Activated CD4-positive, alpha-beta memory T cell treated with anti-CD3 and anti-CD28 coated beads, Interleukin-2, amount 10 ng/mL, durations not matched to agents 7 days and 5 days (primary cell): ENCODE data around the gene CIRBP. TPM values are rescaled to one million over a fixed set of nuclear protein-coding genes. Genes with fewer than 3 reads are reported as not detected.

Source experiments
- CTCF ChIA-PET: fragments of 350-600 bp; sonication (Branson Sonifier 250); formaldehyde crosslinking; loops from one replicate; lab custom pipeline; 2021; ENCODE audit warnings: antibody characterized with exemption, inconsistent platforms; lab: Charles Lee
- POLR2A ChIA-PET: fragments of 350-600 bp; sonication (Branson Sonifier 250); formaldehyde crosslinking; loops from one replicate; lab custom pipeline; 2021; ENCODE audit warnings: antibody characterized with exemption; lab: Charles Lee
- DNase-seq: peaks from one replicate; pipeline ENCODE4 v3.0.0-alpha.2; 2020
- H3K27ac Mint-ChIP-seq: one replicate; pipeline ENCODE4 v1.8.0; 2021; ENCODE audit warnings: mild to moderate bottlenecking, mixed read lengths
- H3K27me3 Mint-ChIP-seq: one replicate; pipeline ENCODE4 v1.8.0; 2021; ENCODE audit warnings: mixed read lengths
- H3K36me3 Mint-ChIP-seq: one replicate; pipeline ENCODE4 v1.8.0; 2021; ENCODE audit warnings: low read depth, mixed read lengths
- H3K4me1 Mint-ChIP-seq: one replicate; pipeline ENCODE4 v1.8.0; 2021; ENCODE audit warnings: mixed read lengths
- H3K4me3 Mint-ChIP-seq: one replicate; pipeline ENCODE4 v1.8.0; 2021; ENCODE audit warnings: mild to moderate bottlenecking, mixed read lengths
- H3K9me3 Mint-ChIP-seq: one replicate; pipeline ENCODE4 v1.8.0; 2021; ENCODE audit warnings: mixed read lengths
- total RNA-seq, 2 experiments: library from RNA; stranded (reverse); gene quantifications; one replicate each; pipeline ENCODE4 v1.2.3, GENCODE V29; 2021

The CIRBP gene
- total RNA-seq, 2 experiments from 2014 or later, result 203 to 204 TPM

GRCh38 chr19:1226522-1227303 is 42.4 kb upstream of the CIRBP start:
- ChIA-PET CTCF (no interaction called here), POLR2A (interaction anchor here (1.3 kb wide), 1 partner anchor 9 kb away, joined by 3 read pairs; no protein-coding TSS in a partner anchor)
- Mint-ChIP-seq H3K9me3 (no peaks in the 10 kb centered on the region), H3K27ac (no peak overlapping the region), H3K4me1 (no peaks in the 10 kb centered on the region), H3K4me3 (no peak overlapping the region), H3K36me3 (peaks cover 4% of the 10 kb centered on the region), H3K27me3 (no peaks in the 10 kb centered on the region)
- DNase-seq, result no peak

GRCh38 chr19:1227304-1228054 is 41.7 kb upstream of the CIRBP start:
- Mint-ChIP-seq H3K36me3 (peaks cover 4% of the 10 kb centered on the region), H3K27me3 (no peaks in the 10 kb centered on the region), H3K27ac (no peak overlapping the region), H3K4me3 (no peak overlapping the region), H3K9me3 (no peaks in the 10 kb centered on the region), H3K4me1 (no peaks in the 10 kb centered on the region)
- no peak for DNase-seq
- ChIA-PET POLR2A (no interaction called here), CTCF (no interaction called here)

DNA sequence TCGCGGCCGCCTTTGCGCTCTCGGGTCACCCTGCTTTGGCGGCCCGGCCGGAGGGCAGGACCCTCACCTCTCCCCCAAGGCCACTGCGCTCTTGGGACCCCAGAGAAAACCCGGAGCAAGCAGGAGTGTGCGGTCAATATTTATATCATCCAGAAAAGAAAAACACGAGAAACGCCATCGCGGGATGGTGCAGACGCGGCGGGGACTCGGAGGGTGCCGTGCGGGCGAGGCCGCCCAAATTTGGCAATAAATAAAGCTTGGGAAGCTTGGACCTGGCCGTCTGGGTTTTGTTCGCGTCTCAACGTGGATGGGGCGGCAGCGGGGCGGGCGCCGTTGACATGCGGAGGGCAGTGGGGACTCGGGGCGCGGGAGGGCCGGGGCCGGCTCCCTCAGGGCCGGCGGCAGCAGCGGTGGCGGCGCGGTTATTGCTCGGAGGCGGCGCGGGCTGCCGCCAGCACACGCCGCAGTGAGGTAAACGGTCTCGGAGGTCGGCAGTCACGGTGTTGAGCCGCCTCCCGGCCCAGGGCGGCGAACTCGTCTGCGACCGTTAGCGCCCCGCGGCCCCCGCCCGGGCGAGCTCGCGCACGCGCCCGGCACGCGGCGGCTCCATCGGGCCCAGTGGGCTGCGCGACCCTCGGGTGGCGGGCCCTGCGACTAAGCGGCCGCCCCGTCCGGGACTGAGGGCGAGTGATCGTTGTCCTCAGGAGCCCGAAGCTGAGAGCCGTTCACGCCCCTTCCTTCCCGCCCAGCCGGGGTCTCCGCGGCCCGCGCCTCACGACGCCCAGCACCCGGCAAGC is 40.8 kb upstream of the CIRBP start:
- H3K9me3 Mint-ChIP-seq, result no peaks in the 10 kb centered on the region
- ChIA-PET CTCF (no interaction called here), POLR2A (no interaction called here)
- H3K27me3 Mint-ChIP-seq, result no peaks in the 10 kb centered on the region
- no peaks in the 10 kb centered on the region for H3K4me1 Mint-ChIP-seq
- peaks cover 4% of the 10 kb centered on the region for H3K36me3 Mint-ChIP-seq
- H3K4me3 Mint-ChIP-seq, result no peak overlapping the region
- no peak for DNase-seq
- no peak overlapping the region for H3K27ac Mint-ChIP-seq

- H3K36me3 Mint-ChIP-seq, result peaks cover 4% of the 10 kb centered on the region
- no peak overlapping the region for H3K27ac Mint-ChIP-seq
- POLR2A ChIA-PET, result no interaction called here
- H3K4me1 Mint-ChIP-seq, result no peaks in the 10 kb centered on the region
- CTCF ChIA-PET, result no interaction called here
- no peaks in the 10 kb centered on the region for H3K9me3 Mint-ChIP-seq
- no peak for DNase-seq
- no peak overlapping the region for H3K4me3 Mint-ChIP-seq
- H3K27me3 Mint-ChIP-seq, result no peaks in the 10 kb centered on the region
Measured at GRCh38 chr19:1229056-1229923, 39.8 kb upstream of the CIRBP start.

DNA sequence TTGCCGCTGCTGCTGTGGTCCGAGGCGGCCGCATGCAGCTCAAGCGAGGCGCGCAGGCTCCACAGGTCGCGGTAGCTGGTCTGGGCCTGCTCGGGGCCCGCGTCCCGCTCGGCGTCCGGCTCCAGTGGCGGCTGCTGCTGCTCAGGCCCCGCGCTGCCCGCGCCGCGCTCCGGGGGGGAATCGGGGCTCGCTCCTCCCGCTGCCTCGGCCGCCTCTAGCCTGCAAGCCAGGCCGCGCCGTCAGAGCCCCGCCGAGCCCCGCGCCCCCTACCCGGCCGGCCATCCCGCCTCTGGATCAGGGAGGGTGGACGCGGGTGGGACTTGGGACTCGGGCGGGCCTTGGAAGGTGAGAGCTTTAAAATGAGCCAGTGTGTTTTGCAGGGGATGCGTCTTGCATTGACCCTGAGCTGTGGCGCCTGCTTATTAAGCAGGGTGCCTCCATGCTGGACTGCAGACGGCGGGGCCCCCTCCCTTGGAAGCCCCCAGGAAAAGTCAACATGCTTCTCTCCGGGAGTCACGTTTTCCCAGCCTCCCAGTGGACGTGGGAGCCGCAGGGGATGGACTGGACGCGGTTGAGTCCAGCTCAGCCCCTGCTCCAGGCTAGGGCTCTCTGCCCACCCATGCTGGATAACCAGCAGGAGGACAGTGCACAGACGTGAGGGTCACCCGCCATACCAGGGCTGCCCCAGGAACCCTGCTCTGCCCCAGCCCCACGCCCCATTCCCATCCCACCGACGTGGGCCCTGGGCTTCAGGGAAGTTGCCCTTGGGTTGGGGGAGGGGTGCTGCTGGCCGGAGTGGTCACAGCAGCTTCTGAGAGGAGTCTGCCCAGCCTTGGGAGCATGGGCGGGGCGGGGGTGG is 39.0 kb upstream of the CIRBP start:
- Mint-ChIP-seq H3K36me3 (peaks cover 4% of the 10 kb centered on the region), H3K4me1 (no peaks in the 10 kb centered on the region), H3K27ac (no peak overlapping the region), H3K9me3 (no peaks in the 10 kb centered on the region), H3K4me3 (no peak overlapping the region), H3K27me3 (no peaks in the 10 kb centered on the region)
- DNase-seq, result no peak
- ChIA-PET CTCF (no interaction called here), POLR2A (no interaction called here)

DNA sequence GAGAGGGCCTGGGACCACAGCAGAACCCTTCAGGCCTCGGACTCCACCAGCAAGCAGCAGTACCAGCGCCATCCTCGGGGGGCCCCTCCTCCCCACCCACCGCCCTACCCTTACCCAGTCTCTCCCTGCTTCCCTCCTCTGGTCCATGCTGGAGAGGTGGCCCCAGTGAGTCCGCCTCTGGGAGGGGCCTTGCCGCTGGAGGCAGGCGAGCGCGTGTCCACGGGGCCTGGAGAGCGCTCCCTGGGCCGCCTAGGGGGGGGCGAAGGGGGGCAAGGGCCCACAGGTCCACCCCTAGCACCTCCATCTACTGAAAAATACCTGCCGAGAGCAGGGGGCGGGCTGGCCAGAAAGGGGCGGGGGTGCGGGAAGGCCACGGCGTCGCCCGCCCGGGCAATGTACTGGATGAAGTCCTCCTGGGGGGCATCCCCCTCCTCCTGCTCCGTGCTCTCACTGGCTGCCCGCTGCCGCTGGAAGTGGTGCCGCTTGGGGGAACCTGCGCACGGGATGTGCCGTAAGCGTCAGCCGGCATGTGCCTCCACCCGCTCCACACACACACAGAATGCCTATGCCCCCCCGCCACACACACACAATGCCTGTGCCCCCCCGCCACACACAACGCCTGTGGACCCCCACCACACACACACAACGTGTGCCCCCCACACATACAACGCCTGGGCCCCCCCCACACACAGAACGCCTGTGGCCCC is 38.2 kb upstream of the CIRBP start:
- POLR2A ChIA-PET, result no interaction called here
- Mint-ChIP-seq H3K9me3 (no peaks in the 10 kb centered on the region), H3K27ac (no peak overlapping the region), H3K4me3 (no peak overlapping the region), H3K4me1 (no peaks in the 10 kb centered on the region), H3K36me3 (peaks cover 4% of the 10 kb centered on the region), H3K27me3 (peaks cover 1% of the 10 kb centered on the region)
- CTCF ChIA-PET, result no interaction called here
- no peak for DNase-seq

- Mint-ChIP-seq H3K4me3 (no peak overlapping the region), H3K36me3 (peaks cover 4% of the 10 kb centered on the region), H3K27ac (no peak overlapping the region), H3K4me1 (no peaks in the 10 kb centered on the region), H3K27me3 (peaks cover 2% of the 10 kb centered on the region), H3K9me3 (no peaks in the 10 kb centered on the region)
- no peak for DNase-seq
- ChIA-PET CTCF (no interaction called here), POLR2A (no interaction called here)
Measured at GRCh38 chr19:1231729-1232637, 37.1 kb upstream of the CIRBP start.

- H3K4me1 Mint-ChIP-seq, result no peaks in the 10 kb centered on the region
- ChIA-PET POLR2A (no interaction called here), CTCF (no interaction called here)
- H3K9me3 Mint-ChIP-seq, result no peaks in the 10 kb centered on the region
- no peak overlapping the region for H3K4me3 Mint-ChIP-seq
- DNase-seq, result no peak
- H3K36me3 Mint-ChIP-seq, result peaks cover 4% of the 10 kb centered on the region
- peaks cover 3% of the 10 kb centered on the region for H3K27me3 Mint-ChIP-seq
- H3K27ac Mint-ChIP-seq, result no peak overlapping the region
Measured at GRCh38 chr19:1232652-1233072, 36.5 kb upstream of the CIRBP start.

GRCh38 chr19:1233115-1233667 is 35.9 kb upstream of the CIRBP start:
- no peak for DNase-seq
- no peaks in the 10 kb centered on the region for H3K9me3 Mint-ChIP-seq
- H3K4me1 Mint-ChIP-seq, result peaks cover under 1% of the 10 kb centered on the region
- H3K4me3 Mint-ChIP-seq, result no peak overlapping the region
- H3K36me3 Mint-ChIP-seq, result peaks cover 1% of the 10 kb centered on the region
- no peak overlapping the region for H3K27ac Mint-ChIP-seq
- CTCF ChIA-PET, result no interaction called here
- POLR2A ChIA-PET, result no interaction called here
- H3K27me3 Mint-ChIP-seq, result peaks cover 4% of the 10 kb centered on the region

DNA sequence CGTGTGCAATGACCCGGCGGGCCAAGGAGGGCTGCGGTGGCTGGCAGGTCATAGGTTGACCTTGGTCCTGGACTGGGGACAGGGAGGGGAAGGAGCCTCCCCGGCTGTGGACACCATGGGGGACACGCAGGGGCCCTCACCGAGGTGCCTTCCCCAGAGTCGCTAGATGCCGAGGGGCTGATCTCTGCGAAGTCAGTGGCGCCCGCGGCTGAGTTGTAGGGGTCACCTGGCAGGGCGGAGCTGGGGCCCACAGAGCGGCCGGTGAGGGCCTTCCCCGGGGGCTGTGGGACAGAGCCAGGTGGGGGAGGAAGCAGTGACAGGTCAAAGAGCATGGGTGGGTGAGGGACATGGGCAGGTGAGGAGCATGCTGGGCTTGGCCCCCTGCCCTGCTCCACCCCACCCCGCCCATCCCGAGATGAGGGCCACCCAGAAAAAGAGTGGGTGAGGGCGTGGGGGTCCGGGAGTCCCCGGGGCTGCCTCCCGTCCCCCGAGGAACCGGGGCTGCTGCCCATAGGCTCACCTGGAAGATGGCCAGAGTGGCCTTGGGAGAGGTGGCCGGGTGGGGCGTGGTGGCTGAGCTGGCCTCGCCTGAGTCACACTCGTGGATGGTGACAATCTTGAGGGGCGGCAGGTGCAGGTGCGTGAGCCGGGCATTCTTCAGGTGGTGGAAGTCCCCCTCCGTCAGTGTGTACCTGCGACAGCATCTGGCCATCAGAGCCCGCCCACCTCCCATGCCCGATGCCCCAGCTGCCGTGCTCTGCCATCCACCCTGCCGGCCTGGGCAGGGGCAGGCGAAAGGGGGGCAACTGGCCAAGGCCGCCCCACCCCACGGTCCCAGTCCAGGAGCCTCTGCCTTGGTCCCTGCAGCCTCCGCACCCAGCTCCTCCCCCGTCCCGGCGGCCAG is 34.8 kb upstream of the CIRBP start:
- no peak for DNase-seq
- peaks cover 8% of the 10 kb centered on the region for H3K4me1 Mint-ChIP-seq
- H3K36me3 Mint-ChIP-seq, result no peaks in the 10 kb centered on the region
- no peak overlapping the region for H3K27ac Mint-ChIP-seq
- CTCF ChIA-PET, result interaction anchor here (0.6 kb wide), 1 partner anchor 272 kb away, joined by 5 read pairs; no protein-coding TSS in a partner anchor
- H3K27me3 Mint-ChIP-seq, result peaks cover 15% of the 10 kb centered on the region
- no peak overlapping the region for H3K4me3 Mint-ChIP-seq
- H3K9me3 Mint-ChIP-seq, result no peaks in the 10 kb centered on the region
- POLR2A ChIA-PET, result no interaction called here
